Ecto neural progenitor cell (in vitro differentiated cells): ENCODE data around the gene BCAS3.

Source experiments
- DNase-seq: peaks from one replicate; pipeline ENCODE4 v3.0.0-alpha.2; 2018; ENCODE audit warnings: low spot score

Gene BCAS3

GRCh38 chr17:61199431-61200338 is 522.0 kb downstream of the BCAS3 start:
- no peak for DNase-seq

- no peak for DNase-seq
Measured at GRCh38 chr17:61200339-61200715, 522.7 kb downstream of the BCAS3 start.

- DNase-seq = no peak
Measured at GRCh38 chr17:61201211-61201610, 523.6 kb downstream of the BCAS3 start.

- no peak for DNase-seq
Measured at GRCh38 chr17:61202564-61202963, 524.9 kb downstream of the BCAS3 start.

- no peak for DNase-seq
Measured at GRCh38 chr17:61203671-61204131, 526.0 kb downstream of the BCAS3 start.

GRCh38 chr17:61204456-61204855 is 526.8 kb downstream of the BCAS3 start:
- DNase-seq = no peak

GRCh38 chr17:61205401-61205800 is 527.8 kb downstream of the BCAS3 start:
- no peak for DNase-seq

- no peak for DNase-seq
Measured at GRCh38 chr17:61205931-61206330, 528.3 kb downstream of the BCAS3 start.

- no peak for DNase-seq
Measured at GRCh38 chr17:61206922-61207321, 529.3 kb downstream of the BCAS3 start.

- DNase-seq = no peak
Measured at GRCh38 chr17:61208301-61209105, 530.9 kb downstream of the BCAS3 start.

GRCh38 chr17:61209106-61209439 is 531.4 kb downstream of the BCAS3 start:
- no peak for DNase-seq

- DNase-seq = no peak
Measured at GRCh38 chr17:61209525-61209924, 531.9 kb downstream of the BCAS3 start.

GRCh38 chr17:61211236-61211635 is 533.6 kb downstream of the BCAS3 start:
- no peak for DNase-seq

- DNase-seq = no peak
Measured at GRCh38 chr17:61212655-61213054, 535.0 kb downstream of the BCAS3 start.

GRCh38 chr17:61214753-61215152 is 537.1 kb downstream of the BCAS3 start:
- DNase-seq = no peak

- DNase-seq = no peak
Measured at GRCh38 chr17:61216066-61216465, 538.4 kb downstream of the BCAS3 start.

GRCh38 chr17:61217878-61218437 is 540.3 kb downstream of the BCAS3 start:
- DNase-seq = no peak

GRCh38 chr17:61218438-61218837 is 540.8 kb downstream of the BCAS3 start:
- DNase-seq = no peak

- no peak for DNase-seq
Measured at GRCh38 chr17:61219460-61219859, 541.8 kb downstream of the BCAS3 start.

GRCh38 chr17:61221181-61221580 is 543.5 kb downstream of the BCAS3 start:
- DNase-seq = no peak

GRCh38 chr17:61221597-61222471 is 544.2 kb downstream of the BCAS3 start:
- DNase-seq = no peak

- no peak for DNase-seq
Measured at GRCh38 chr17:61223725-61224124, 546.1 kb downstream of the BCAS3 start.
